SIG-M5 (cell line): ENCODE data around the gene RPS5.
"Not testable (repeated sequence)": the region's sequence is repeated elsewhere in the genome, so short reads cannot be mapped to it uniquely, and the experiment has no call there.

Source experiments
- DNase-seq: peaks from one replicate; lab custom pipeline; 2025; lab: John Stamatoyannopoulos, UW

The RPS5 gene

DNA sequence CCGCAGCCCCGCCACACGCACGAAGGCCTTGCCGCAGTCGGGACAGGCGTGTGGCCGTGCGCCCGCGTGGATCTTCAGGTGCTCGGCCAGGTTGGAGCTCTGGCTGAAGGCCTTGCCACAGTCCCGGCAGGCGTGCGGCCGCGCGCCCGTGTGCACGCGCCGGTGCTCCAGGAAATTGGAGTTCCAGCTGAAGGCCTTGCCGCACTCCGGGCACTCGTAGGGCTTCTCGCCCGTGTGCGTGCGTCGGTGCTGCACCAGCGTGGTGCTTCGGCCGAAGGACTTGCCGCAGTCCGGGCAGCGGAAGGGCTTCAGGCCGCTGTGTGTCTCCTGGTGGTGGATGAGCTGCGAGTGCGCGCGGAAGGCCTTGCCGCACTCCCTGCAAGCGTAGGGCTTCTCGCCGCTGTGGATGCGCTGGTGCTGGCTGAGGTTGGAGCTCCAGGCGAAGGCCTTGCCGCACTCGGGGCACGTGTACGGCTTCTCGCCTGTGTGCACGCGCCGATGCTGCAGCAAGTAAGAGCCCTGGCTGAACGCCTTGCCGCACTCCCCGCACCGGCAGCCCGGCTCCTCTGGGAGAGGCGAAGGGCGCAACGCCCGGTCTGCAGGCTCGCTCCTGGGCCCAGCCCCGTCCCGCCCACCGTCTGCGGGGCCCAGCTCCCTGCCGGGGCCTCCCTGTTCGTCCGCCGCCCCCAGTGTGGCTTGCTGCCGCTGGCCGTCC is 30.1 kb upstream of the RPS5 start:
- DNase-seq = no peak

DNA sequence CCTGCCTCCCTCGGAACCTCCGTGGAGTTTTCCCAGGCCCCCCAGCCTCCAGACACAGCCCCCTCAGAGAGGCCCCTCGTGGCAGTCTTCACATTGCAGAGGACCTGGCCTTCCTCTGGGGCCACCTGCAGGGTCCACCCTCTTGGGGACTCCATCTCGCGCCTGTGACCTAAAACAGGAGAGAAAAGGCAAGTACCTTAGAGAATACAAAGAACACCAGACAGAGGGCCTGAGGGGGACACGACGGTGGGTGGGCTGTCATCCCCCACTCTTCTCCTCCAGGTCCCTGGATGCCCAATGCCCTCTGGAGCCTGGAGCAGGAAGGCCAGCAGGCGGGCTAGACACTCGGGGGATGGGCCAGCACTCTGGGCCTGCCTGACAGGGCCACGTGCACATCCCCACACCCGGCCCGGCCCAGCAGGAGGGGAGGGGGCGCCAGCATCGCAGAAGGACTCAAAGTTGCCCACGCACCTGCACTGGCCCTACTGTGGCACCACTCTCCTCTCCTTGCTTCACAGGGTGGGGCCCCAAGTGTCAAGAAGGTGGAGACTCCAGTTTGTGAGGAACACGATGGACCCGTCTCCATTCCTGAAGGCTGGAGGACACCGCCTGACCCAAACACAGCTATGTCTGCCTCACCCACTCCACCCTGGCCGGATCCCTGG is 29.5 kb upstream of the RPS5 start:
- DNase-seq = no peak

DNA sequence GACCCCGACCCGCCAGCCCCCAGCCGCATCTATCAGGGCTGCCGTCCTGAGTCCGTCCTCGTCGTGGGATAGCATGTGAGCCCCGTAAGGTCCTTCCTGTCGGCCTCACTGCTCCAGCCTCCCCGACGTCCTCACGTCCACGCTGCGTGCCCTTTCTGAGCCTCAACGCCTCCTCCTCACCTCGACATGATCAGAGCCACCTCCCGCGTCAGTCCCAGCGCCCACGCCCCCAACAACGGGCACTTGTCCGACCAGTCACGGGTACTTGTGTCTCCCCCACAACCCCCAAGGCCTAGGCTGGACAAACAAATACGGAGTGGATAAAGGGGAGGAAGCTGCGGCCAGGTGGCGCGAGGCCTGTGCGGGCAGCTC is 25.2 kb upstream of the RPS5 start:
- no peak for DNase-seq

DNA sequence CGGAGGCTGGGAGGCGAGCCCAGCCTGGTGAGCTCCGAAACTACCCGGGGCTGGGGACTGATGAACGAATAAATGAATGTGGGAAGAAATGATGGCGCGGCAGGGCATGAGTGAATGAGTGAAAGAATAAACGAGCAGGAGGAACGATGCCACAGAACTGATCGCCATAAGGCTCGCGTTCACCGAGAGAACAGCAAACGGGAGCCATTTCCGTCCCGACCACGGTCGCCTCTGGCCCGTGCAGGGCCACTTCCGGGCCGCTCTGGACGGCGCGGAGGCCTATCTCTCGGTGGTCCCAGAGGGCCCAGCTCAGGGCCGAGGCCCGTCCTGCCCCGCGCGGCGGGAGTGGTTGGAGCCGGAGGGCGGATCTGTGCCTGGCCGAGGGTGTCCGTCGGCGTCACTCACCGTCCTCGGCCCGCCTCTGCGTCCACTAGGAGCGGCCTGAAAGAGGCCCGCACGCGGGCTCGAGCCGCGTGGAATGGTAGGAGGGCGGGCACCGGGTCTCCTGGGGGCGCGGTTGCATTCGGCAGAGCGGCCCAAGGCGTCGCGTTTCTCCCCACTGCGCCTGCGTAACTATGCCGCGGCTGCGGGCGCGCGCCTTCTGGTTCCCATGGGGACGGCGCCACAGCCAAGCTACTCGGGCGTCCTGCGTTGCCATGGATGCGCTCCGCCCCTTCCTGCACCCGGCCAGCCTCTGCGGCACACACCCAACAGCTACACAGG is 24.6 kb upstream of the RPS5 start, which contains the start of gene ZNF497:
ZNF497 (minus strand) TSS at position 480 of the 723 bp plus-strand sequence. CDS start 5,116 bp downstream, outside the sequence.
- peak; percentile 56 for DNase-seq

DNA sequence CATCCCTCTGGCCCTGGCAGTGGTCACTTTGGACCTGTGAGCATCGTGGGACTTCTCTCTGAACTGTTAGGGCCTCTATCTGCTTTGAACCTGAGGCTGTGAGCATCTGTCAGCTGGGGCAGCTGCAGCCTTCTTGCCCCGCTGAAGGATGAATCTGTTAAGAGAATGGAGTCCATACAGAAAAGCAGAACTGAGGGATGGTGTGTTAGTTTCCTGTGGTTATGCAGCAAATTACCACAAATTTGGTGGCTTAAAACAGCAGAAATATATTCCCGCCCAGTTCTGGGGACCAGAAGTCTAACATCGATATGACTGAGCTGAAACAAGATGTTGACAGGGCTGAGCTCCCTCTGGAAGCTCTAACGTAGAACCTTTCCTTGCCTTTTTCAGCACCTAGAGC is 22.9 kb upstream of the RPS5 start:
- DNase-seq = peak; percentile 67

DNA sequence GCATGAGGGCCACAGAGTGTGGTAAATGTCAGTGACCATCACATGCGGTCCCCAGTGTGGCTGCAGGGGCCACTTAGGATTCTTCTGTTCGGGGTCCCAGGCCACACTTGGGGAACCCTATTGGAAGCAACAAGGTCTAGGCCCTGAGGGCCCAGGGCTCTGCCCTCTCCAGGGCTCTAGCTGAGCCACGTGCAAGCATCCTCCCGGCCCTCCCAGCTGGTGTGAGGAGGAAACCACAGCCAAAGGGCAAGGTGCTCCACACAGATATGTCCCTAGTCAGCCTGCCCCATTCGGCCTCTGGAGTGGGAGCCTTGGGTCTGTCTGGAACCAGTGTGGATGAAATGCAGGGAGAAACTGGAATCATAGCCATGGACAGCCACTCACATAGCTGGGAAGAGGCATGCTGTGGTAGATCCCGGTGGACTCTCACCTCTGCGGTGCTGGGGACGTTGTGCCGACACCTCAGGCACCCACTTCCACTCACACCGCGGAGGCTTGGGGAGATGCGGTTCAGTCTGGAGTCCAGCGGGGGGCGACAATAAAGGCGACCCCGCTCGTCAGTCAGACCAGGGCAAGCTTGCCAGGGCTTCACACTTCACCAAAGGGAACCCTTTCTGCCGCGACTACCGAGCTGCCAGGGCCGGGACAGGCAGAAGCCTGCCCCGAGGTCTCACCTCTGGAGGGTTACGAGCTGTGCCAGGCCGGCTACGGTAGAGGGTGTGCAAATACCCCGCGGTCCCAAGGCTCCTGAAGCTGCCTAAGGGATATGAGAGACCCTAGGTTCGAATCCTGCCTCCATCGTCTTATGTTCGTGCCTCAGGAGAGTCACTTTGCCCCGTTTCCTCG is 20.3 kb upstream of the RPS5 start:
- DNase-seq = no peak

DNA sequence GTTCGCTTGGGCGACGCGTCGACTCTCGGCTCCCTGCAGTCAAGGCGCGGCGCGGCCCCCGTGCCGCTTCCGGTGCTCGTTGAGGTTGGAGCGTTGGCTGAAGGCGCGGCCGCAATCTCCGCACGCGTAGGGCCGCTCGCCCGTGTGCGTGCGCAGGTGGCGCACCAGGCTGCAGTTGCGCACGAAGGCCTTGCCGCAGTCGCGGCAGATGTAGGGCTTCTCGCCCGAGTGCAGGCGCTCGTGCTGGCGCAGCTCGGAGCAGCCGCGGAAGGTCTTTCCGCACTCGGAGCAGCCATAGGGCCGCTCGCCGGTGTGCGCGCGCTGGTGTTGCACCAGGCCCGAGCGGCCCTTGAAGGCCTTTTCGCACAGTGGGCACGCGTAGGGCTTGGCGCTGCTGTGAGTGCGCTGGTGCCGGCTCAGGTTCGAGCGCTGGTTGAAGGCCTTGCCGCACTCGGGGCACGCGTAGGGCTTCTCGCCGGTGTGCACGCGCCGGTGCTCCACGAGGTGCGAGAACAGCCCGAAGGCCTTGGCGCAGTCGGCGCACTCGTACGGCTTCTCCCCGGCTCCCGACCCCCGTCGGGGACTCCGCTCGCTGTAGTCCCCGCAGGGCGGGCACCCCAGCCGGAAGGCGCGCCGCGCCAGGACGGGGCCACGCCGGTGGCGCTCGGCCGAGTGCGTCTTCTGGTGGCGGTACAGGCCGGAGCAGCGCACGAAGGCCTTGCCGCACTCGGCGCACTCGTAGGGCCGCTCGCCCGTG is 19.2 kb upstream of the RPS5 start:
- DNase-seq = no peak

DNA sequence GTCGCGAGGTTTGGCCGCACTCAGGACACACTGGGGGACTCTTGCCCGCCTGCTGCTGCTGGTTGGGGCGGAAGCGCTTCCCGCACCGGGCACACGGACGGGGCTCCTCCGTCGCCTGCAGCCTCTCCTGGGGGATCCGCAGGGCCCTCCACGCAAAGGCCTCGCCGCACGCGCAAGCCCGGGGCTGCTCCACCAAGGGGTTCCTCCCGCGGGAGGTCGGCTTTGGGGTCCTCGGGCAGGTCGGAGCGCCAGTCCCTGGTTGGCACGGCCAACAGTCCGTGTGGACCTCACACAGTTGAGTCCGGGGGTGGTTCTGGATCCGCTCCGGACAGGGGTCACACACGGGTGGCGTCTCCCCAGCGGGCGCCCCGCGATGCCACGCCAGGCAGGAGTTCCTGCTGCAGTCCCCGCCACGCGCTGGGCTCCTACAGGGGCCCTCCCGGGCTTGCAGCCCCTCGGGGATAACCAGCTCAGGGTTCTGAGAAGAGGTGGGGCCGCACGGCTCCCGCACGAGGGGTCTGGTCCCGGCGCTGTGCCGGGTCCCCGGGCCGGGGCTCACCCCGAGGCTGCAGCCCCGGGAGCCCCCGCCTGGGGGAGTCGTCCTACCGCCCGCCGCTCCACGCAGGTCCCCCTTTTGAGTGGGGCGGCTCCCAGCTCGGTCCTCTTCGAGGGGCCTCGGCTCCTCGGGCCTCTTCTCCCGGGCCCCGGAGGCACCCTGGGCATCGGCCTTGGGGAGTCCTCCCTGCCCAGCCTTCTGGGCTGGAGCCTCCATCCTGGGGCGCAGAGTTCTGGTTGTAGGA is 18.3 kb upstream of the RPS5 start:
- DNase-seq = no peak

DNA sequence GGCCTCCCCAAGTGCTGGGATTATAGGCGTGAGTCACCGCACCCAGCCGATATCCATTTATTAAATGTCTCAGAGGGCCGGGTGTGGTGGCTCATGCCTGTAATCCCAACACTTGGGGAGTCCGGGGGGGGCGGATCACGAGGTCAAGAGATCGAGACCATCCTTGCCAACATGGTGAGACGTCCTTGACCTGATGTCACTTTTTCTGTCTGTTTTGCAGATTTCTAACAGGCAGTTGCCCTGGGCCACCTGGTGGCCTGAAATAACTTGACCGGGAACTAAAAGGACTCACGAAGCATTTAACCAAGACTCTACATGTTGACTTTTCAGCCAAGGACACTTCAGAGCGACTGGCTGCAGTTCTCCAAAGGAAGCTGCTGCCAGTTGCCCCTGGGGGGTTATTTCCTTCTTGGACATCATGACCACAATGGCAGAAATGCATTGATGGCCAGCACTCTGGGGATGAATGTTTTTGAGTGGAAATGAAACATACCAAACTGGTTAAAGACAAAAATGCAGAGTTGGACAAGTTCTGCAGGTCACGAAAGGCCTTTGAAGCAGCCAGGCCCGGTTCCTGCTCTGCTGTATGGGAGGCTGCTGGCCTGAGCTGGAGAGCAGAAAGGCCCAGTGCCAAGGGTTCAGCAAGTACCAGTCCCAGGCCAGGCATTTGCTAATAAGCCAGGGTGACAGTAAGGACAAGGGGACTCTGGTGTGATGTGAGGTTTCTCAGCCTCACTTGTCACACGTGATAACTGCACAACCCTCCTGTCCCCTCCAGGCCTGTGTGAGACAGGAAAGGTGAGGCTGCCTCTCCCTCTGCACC is 14.5 kb upstream of the RPS5 start:
- no peak for DNase-seq

DNA sequence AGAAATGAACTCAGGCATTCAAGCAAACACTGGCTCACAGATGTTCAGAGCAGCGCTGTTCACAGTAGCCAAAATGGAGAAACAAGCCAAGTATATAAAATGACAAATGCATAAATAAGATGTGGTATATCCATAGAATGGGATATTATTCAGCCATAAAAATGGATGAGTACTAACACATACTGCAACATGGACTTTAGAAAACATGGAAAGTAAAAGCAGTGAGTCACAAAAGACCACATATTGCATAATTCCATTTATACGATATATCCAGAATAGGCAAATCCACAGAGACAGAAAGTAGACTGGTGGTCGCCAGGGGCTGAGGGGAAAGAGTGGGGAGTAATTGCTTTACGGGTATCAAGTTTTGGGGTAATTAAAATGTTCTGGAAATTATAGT is 12.9 kb upstream of the RPS5 start:
- DNase-seq = no peak

DNA sequence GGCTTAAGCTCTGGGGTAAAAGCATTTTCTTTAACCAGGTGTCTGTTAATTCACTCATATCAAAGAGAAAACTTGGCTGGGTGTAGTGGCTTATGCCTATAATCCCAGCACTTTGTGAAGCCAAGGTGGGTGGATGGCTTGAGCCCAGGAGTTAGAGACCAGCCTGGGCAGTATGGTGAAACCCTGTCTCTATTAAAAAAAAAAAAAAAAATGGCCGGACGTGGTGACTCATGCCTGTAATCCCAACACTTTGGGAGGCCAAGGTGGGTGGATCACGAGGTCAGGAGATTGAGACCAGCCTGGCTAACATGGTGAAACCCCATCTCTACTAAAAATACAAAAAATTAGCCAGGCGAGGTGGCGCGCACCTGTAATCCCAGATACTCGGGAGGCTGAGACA is 10.3 kb upstream of the RPS5 start:
- DNase-seq = not testable (repeated sequence)

DNA sequence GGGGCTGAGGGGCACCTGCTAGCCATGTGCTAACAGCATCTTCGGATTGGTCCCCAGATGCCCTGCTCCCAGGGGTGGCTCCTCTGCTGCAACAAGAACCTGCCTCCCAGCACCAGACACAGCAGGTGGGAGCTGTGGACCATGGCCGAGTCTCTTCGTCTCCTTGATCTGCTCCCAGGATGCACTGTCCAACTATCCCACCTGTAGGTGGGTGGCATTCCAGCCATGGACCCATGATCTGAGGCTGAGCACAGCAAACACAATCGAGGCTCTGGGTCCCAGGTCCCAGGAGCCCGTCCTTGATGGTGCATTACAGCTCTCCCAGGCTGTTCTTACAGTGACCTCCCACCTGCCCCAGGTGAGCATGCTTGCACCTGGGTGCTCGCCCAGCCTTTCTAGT is 7.8 kb upstream of the RPS5 start:
- no peak for DNase-seq

DNA sequence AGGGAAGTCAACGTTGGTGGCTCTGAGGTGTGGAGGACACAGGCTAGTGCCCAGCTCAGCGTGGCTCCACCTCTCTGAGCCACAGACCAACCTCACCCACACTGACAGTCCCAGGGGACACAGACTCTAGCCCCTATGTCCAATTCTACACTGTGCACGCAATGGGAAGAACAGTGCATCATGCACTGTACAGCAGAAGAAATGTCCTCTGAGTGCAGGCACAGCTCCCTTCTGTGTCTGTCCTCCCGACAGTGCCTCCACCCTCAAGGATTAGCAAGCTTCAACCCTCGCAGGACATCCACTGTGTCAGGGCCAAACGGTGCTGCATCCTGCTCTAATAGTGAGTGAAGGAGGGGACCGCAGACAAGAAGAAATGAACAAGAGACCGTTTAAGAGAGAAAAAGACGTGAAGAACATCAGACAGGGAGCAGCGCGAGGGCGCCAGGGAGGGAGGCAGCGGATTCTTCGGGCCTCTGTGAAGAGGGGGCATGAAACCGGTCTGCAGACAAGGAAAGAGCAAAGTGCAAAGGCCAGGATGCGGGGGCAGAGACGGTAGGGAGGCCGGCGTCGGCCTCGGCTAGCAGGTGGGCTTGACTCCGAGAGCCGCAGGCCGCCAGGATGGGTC is 6.9 kb upstream of the RPS5 start:
- no peak for DNase-seq

DNA sequence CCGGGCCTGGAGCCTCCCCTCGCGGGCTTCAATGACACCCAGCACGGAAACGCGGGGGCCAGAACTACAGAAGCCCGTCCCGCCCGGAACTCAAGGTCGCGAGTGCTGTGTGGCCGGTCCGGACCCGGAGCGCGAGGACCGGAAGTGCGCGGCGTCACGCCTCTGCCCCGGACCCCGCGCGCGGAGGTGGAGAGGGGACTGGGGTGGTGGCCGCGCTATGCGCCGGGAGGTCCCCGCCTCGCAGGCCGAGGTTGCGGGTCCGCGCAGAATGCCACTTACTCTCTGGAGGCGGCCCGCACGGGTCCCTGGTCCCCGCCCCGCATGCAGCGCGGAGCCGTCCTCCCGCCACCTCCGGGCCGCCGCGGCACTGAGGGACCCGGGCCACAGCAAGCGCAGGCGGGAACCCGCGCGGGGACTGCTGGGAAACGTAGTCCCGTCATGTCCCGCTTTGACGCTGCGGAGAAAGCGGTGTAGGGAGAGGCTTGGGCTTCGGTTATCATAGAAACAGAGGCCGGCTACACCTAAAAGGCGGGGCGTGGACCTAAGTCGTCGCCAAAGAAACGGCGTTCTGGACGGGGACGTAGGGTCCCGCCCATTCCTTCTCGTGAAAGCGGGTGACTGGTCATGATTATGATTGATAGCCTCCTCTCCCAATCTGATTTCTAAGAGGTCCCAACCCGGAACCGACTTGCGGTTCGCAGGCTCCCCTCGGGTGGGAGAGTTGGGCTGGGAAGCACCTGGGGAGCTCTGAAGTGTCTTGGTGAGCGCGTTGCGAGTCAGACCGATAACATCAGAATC is 6.2 kb upstream of the RPS5 start, which contains the start of gene ZNF837:
ZNF837 (minus strand) TSS at position 369 of the 798 bp plus-strand sequence. CDS start 11,698 bp downstream, outside the sequence.
- peak; percentile 95 for DNase-seq

DNA sequence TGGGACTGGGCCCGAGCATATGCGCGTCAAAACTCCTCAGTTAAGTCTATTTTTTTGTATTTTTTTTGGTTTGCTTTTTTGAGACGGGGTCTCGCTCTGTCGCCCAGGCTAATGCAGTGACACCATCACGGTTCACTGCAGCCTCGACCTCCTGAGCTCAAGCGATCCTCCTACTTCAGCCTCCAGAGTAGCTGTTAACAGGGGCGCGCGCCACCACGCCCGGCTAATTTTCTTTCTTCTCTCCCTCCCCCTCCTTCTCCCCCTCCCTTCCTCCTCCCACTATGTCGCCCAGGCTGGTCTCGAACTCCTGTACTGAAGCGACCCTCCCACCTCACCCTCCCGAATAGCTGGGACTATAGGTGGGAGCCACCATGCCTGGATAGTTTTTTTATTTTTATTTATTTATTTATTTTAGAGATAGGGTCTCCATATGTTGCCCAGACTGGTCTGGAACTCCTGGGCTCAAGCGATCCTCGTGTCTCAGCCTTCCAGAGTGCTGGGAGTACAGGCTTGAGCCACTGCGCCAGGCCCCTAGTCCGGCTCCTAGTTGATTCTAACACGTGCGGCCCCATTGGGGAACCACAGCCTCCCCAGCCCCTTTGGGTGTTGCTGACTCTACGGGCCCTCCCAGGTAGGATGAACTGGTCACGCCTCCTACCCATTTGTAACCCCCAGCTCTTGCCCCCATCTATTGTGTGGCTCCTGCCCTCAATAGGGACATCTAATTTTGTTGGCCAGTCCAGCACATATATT is 5.4 kb upstream of the RPS5 start:
- no peak for DNase-seq

DNA sequence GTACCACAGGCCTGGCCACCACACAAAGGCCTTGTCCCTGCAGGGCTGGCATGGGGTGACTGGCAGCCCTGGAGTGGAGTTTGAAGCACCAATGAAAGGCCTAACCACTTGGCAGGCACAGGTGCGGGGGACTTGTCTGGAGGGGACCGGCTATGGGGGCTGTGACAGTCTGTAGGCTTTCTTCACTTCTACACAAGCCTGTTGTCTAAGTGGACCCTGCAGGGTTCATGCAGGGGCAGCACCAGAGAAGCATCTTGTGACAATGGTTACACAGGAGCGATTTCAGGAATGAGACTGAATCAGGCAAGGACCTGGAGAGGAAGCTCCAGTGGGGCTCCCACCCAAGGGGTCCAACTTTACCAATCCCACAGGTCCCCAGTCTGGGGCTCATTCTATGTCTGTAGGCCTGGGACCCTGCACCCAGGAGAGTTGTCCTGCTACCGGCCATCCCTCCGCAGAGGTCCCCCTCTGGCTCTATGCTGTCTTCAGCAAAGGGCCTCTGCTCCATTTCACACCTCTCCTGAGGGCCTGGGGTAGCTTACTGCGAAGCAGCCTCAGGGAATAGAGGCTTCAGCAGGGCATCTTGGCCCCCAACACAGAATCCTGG is 4.0 kb upstream of the RPS5 start:
- no peak for DNase-seq

DNA sequence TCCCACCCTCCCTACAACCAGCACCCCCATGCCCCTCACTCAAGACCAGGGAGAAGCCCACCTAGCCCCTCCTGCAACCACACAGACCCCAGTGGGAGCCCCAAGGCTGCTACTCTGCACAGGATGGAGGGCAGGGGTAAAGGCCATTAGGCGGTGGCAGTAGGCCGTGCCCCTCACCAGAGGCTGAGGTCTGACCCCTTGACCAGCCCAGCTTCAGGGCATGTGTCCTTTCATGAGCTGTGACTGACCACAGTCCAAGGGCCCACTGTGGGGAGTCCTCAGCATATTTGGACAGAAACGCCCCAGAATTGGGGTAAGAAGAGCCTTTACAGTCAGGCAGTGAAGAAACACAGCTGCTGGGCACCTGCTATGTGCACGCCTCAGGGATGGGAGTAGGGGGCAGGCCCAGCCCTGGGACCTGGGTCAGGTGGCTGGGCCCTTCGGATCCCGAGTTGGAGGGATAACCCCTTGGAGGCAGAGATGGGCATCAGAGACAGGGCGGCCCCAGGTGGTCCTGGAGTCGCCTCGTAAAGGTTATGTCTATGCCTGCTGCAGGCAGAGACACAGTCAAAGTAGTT is 1.7 kb upstream of the RPS5 start:
- DNase-seq = no peak
